GM21381 (cell line): Measurements from ENCODE around the gene INTS1.

Experiments used
- ATAC-seq: cut with Tn5 transposase; IDR thresholded peaks from one replicate; pipeline ENCODE4 v1.9.1; 2021; ENCODE audit warnings: mild to moderate bottlenecking, moderate library complexity; ENCODE audit not compliant: unreplicated experiment

INTS1 gene

DNA sequence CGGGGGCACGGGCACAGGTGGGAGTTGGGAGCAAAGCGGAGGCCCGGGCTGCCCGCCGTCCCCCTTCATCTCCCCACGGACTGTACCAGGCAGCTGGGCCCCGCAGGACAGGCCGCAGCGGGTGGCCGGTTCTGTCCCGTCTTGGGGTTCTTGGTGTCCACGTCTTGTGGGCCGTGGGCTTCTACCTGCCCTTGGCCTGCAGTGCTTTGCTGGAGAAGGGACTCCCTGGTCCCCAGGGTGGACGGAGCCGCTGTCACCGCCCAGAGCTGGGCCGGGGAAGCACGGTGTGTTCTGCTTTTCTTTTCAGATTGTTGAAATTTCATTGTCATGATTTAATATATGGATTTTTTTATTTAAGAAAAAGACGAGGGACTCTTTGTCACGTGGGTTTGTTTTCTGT is 38.1 kb upstream of the INTS1 start:
- no peak for ATAC-seq

GRCh38 chr7:1541431-1542162 is 37.4 kb upstream of the INTS1 start:
- ATAC-seq: no peak

DNA sequence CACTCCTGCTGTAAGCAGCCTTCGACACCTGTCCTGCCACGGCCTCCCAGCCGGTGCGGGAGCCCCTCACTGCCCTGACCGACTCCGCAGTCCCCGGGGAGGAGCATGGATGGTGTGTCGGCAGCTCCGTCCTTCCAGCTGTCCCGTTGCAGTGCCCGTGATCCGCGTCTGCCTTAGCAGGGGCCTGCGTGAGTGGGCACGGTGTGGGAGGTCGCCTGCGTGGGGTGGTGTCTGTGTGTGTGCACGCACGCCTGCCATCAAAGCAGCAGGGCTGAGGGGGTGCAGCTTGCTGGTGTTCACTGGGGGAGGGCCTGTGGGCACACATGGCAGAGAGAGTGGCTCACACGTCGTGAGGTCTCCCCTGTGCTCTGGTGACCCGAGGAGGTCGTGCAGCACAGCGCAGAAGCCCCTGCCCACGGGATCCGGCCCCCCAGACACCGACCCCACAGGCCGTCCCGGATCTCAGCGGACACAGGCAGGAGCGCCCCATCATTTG is 36.6 kb upstream of the INTS1 start:
- no peak for ATAC-seq

DNA sequence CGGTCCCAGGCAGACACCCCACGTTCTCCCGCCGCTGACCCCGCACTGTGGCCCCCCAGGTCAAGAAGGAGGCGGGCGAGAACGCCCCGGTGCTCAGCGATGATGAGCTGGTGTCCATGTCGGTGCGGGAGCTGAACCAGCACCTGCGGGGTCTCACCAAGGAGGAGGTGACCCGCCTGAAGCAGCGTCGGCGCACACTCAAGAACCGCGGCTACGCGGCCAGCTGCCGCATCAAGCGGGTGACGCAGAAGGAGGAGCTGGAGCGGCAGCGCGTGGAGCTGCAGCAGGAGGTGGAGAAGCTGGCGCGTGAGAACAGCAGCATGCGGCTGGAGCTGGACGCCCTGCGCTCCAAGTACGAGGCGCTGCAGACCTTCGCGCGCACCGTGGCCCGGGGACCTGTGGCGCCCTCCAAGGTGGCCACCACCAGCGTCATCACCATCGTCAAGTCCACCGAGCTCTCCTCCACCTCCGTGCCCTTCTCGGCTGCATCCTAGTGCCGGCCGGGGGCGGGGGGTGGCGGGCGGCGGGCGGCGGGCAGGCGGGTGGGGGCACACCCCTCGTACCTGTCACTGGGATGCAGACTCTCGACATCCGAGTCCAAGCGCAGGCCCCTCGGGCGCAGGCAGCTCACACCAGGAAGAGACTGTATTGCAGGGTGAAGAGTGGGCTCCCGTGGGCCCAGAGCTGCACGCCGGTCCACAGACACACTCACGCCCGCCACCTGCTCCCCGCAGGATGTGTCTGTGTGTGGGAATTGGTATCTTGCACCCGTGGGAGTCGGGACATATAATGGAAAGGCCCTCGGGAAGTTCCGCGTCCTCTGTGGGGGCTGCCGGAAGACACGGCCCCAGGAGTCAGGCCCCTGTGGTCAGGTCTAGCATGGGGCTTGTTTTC is 35.9 kb upstream of the INTS1 start:
- ATAC-seq: no peak

- no peak for ATAC-seq
Measured at GRCh38 chr7:1539181-1539881, 35.1 kb upstream of the INTS1 start.

DNA sequence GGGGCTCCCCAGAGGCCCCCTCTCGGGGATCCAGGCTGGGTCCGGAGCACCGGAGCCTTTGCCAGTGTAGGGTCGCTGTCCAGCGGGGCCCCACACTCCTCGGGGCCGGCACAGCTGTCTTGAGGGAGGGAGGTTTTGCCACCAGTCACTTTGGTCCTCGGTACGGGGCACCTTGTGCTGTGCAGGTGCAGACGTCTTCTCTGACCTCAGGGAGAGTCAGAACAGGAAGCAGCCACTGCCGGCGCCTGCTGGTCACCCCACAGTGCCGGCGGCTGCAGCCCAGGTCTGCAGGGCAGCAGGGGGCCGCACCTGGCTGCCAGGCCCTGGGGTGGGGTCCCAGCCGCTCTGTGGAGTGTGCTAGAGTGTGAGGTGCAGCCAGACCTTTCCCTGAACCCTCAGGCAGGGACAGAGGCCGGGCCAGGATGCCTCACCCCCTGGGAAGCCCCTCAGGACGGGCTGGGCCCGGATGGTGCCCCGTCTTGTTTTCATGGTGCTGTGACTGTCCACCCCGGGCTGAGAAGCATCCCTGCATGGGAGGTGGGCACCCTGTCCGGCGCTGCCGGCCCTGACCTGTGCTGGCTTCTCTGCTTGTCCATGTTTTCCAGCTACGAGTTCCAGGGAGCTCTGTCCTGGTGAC is 34.5 kb upstream of the INTS1 start:
- ATAC-seq: no peak

- ATAC-seq: no peak
Measured at GRCh38 chr7:1537535-1538412, 33.6 kb upstream of the INTS1 start.

GRCh38 chr7:1536743-1537534 is 32.8 kb upstream of the INTS1 start:
- ATAC-seq: no peak

DNA sequence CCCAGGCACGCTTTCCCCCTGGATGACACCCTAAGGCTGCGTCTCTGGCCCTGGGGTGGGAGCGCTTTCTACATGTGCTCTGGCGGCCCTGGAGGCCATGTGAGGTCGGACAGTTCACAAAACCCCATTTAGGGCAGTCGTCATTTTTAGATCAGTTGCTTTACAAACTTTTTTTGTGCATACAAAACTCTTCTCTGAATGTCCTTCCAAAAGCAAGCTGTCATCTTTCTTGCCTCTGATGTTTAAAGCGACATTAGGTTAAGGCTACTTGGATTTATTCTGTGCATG is 32.2 kb upstream of the INTS1 start:
- ATAC-seq: no peak

DNA sequence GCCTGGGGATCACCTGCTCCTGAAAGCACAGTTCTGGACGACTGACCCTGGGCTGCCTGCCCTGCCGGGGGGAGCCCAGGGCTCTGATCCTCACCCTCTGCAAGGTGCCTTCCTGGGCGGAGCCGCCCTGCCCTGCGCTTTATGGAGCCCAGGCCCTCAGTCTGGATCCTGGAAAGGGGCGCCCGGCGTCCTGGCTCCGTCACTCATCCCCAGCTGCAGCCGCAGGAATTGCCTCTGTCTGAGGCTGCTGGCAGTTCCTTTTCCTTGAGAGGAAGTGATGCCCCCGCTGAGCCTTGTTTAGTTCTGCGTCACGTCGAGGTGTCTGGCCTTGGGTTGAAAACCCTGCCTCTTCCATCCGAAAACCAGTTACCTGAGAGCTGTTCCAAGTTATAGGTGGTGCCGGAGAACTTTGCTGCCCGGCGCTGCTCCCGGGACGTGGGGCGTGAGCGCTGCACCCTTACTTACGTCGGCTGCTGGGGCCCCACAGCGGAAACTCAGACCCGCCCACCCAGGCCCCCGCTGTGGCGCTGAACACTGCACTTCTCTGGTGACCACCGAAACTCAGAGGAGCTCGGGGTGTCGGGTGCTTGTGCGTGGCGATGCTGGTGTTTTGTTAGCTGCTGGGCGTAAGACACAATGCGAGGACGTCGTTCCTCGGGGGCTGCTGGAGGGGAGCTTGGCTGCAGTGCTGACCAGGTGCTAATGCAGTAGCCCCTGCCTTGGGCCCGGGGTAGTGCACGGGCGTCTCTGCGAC is 31.7 kb upstream of the INTS1 start:
- no peak for ATAC-seq

DNA sequence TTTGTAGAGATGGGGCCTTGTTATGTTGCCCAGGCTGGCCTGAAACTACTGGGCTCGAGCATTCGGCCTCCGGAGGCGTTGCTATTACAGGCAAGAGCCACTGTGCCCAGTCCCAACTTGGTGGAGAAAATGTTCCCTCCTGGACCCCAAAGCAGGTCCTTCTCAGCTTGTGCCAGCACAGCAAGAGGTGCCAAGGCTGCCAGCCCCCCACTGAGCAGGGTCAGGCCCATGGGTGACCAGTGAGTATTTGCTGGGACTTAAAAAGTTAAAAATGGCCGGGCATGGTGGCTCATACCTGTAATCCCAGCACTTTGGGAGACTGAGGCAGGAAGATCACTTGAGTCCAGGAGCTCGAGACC is 30.9 kb upstream of the INTS1 start:
- ATAC-seq: no peak

DNA sequence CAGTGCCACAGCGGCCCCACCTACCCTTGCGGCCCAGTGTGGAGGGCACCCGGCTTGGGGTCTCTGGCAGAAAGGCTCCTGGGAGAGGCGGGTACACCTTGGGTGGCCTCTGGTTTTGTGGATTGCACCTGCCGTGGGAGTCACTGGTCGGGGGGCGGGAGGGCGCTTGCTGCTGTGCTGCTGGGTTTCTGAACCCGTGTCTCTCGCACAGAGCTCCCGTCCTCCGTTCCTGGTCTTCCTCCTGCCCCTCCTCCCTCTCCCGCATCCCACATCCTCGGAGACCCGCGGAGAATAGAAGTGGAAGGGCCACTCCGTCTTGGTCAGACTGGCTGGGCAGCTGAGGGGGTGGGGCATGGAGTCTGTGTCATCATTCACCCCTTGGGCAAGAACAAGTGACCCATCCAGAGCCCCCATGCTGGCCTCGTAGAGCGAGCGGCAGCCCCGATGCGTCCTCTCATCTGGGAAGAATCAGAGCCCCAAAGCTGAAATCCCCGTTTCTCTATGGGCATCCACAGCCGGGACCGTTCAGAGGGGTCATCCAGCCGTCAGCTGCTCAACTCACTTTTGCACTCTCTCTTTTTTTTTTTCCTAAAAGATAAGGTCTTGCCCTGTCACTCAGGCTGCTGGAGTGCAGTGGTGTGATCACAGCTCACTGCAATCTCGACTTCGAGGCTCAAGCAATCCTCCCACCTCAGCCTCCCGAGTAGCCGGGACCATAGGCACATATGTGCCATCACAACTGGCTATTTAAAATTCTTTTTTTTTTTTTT is 30.3 kb upstream of the INTS1 start:
- ATAC-seq: no peak

- no peak for ATAC-seq
Measured at GRCh38 chr7:1533547-1534329, 29.5 kb upstream of the INTS1 start.

DNA sequence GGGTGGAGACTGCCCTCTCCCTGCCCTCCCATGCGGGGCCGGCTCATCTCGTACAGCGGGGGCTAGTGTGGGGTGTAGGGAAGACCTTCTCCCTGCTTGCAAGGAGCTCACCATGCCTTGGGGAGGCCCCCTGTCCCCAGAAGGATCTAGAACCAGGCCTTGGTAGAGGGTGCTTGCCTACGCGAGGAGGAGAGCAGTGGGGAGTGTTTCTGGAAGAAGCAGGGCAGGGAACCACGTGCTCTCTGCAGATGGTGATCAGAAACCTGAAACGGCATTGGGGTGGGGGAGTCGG is 29.0 kb upstream of the INTS1 start:
- ATAC-seq: no peak

GRCh38 chr7:1532456-1533254 is 28.5 kb upstream of the INTS1 start:
- ATAC-seq: no peak

DNA sequence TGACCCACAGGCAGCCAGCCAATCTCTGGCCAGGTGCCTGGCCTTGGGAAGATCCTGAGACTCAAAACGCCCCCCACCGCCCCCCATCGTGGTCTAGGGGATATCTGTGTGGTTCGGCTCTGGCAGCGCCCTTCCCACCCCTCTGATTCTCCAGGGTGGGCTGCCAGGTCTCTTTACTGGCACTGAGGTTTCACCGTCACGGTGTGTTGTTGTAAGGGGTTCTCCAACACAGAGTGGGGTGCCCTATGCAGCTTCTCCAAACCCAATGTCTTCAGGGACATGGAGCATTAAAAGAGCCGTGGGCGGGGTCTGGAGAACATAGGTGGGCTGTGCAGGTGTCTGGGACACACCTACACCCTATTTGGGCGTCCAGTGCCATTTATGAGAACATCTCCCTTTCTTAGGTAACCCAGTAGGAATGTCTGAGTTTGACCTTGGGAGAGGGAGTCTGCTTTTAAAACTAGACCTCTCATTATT is 27.8 kb upstream of the INTS1 start:
- ATAC-seq: no peak
